GM19455 (cell line): ENCODE measurements around the gene GNB5.
A peak's percentile ranks its signal among the peaks of the same experiment; 100 is the strongest.
"Not testable (repeated sequence)": the region's sequence is repeated elsewhere in the genome, so short reads cannot be mapped to it uniquely, and the experiment has no call there.

ENCODE experiments used
- ATAC-seq: cut with Tn5 transposase; IDR thresholded peaks from one replicate; pipeline ENCODE4 v1.9.1; 2021; ENCODE audit not compliant: unreplicated experiment

Gene GNB5

DNA sequence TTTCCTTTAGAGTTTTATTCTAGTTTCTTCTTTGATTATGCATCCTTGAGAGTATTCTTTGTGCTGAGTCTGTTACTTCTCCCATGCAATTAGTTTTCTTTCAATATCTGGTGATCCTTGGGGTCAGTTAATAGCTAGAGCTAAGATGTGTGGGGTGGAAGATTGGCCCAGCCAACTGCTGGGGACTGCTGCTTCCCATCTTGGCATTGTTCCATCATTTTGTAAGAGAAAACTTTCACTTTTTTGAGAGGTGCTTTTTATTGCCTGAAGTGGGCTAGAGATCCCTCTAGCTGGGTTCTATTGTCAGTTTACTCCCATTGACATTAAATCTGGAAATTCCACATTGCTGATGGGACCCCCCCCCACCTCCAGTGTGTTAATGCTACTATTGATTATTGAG lies 94.0 kb downstream of the GNB5 start:
- ATAC-seq, result no peak

DNA sequence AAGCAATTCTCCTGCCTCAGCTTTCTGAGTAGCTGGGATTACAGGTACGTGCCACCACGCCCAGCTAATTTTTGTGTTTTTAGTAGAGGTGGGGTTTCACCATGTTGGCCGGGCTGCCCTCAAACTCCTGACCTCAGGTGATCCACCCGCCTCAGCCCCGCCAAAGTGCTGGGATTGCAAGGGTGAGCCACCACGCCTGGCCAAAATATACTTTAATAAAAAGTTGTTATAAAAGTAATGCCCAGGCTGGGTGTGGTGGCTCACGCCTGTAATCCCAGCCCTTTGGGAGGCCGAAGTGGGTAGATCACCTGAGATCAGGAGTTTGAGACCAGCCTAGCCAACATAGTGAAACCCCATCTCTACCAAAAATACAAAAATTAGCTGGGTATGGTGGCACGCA lies 94.7 kb downstream of the GNB5 start:
- ATAC-seq, result not testable (repeated sequence)

DNA sequence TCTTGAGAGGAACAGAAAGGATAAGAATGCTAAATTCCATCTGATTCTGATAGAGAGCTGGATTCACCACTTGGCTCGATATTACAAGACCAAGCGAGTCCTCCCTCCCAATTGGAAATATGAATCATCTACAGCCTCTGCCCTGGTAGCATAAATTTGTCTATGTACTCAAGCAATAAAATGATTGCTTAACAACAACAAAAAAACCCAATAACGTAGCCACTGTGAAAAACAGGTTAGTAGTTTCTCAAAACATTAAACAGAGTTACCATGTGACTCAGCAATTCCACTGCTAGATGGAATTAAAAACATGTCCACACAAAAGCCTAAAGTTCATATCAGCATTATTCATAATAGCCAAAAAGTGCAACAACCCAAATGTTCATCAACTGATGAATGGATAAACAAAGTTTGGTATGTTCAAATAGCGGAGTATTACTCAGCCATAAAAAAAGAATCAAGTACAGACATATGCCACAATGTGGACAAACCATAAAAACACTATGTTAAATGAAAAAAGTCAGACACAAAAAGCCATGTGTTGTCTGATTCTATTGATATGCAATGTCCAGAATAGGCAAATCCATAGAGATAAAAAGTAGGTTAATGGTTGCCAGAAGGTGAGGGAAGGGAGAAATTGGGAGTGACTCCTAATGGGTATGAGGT lies 95.5 kb downstream of the GNB5 start:
- ATAC-seq, result no peak

DNA sequence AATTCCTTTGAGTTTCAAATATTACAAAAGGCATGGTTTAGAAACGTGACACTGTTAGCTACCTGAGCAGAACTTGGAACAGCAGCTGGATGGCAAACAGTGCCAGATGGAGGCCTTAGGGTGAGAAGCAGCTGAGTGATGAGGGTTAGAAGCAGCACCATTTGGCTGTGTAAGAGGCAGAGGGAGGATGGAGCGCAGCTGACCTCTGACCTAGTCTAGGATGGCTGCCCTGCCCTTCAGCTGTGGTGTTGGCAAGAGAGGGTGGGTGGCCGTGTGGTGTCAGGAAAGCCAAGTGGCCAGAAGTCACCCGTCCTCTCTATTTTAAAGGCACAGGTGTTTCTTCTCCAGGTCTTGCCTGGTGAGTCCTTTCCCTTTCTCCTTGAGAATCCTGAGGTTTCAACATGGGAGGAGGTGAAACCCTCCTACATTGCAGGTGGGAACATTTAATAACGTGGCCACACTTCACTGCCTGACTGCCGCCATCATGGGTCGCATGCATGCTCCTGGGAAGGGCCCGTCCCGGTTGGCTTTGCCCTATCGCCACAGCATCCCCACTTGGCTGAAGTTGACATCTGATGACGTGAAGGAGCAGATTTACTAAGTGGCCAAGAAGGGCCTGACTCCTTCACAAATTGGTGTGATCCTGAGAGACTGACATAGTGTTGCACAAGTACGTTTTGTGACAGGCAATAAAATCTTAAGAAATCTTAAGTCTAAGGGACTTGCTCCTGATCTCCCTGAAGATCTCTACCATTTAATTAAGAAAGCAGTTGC lies 96.2 kb downstream of the GNB5 start:
- no peak for ATAC-seq

DNA sequence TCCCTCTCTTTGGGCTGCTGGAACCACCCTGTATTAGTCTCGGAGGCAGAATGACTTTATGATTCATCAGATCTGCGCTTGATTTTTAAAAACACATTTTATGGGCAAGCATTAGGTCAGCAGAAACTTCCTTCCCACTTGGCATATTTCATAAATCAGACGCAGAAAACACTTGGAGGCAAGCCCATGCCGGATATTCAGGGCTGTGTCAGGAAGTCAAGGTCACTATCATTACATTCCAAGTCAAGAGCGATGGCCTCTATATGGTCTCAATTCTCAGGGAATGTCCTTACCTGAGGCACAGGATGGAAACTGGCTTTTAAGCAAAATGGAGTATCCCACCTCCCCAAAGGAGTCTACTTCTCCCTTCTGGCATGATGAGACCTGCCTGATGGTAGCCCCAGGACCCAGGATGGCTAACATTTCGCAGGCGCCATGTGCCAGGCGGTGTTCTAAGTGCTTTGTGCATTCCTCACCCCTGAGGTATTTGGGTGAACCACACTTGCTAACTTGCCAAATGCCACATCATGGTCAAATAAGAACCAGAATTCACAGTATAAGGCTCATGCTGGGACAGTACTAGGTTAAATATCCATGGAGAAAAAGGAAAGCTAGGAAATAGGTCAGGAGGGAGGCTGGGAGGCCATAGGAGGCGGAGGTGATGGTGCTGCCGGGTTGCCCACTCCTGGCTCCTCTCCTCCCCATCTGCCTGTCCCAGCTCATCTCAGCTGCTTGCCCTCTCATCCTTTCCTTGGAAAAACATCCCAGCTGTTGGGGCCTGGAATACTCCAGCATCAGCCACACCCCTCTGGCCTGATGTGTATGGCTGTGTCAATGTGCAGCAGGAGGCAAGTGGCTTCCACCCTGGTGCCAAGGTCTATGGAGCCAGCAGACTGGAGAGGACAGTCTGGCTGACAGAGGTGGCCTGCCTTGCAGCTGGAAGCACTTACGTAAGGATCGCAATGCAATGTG lies 97.4 kb downstream of the GNB5 start:
- ATAC-seq, result no peak

DNA sequence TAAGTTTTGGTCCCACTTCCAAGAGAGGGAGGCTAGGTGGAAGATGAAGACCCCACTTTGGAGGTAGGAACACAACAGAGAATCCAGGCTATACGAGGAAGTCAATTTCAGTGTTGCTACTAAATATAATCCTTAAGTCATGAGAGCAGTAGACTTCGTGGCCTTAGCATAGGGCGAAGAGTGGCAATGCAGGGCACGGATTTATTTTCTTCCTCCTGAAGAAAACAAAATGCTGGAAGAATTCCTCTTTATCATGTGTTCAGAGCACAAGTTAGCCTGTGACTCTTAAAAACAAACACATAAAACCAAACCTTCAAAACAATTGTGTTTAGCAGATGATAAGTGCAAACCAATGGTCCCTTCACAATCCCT lies 98.0 kb downstream of the GNB5 start:
- ATAC-seq, result no peak

DNA sequence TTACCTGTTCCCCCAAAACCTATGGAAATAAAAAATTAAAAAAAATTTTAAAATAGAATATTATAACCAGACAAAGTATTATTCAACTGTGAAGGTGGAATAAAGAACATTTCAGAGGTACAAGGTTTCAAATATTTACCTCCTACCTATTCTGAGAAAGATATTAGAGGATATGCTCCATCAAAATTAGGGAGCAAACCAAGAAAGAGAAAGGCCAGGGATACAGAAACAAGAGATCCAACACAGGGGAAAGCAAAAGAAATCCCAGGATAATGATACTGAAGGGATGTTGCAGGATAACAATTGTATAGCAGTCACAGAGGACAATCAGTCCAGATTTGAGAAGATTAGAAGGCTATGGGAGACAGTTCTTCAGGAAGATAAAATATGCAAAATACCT lies 101.0 kb downstream of the GNB5 start:
- no peak for ATAC-seq

DNA sequence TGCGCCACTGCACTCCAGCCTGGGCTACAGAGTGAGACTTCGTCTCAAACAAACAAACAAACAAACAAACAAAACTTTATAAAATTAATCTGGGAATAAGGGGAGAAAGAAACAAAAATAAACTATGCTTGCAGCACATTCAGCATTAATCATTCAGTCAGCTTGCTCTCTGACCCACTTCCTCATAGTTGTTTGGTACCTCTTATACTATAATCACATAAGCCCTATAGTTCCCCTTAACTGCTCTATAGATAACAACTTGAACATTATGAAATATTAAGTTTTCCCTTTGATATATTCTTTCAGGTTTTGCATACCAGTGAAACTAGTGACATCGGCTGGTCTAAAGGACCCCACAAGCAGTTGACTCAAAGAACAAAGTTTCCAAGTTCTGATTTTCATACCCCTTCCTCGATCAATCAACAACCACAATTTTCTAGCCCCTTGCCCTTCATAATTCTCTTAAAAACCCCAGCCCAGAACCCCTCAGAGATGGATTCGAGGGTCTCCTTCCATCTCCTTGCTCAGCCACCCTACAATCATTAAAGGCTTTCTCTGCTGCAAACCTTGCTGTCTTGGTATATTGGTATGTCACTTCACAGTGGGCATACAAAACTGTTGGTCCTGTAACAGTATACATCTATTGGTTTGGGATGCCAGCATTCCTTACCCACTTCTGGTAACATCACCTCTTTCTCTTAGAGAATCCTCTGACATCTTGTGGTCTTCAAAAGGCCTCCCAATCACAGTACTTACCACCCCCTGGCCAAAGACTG lies 105.0 kb downstream of the GNB5 start:
- no peak for ATAC-seq

DNA sequence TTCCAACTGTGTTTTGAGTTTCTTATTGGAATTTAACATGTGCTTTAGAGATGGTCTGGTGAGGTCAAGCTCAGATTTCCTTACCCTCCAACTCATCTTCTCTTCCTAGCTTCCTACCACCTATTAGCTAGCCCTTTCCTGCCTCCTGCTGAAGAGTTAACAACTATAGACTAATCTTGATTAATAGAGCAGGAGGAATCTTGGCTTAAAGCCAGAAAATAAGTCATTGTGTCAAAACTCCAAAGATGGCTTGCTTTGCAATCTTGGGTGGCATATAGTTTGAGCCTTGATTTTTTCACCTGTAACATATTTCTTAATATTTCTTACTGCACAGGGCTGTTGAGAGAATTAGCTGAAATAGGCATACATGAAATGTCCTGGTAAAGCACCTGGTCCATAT lies 105.9 kb downstream of the GNB5 start:
- ATAC-seq, result no peak

DNA sequence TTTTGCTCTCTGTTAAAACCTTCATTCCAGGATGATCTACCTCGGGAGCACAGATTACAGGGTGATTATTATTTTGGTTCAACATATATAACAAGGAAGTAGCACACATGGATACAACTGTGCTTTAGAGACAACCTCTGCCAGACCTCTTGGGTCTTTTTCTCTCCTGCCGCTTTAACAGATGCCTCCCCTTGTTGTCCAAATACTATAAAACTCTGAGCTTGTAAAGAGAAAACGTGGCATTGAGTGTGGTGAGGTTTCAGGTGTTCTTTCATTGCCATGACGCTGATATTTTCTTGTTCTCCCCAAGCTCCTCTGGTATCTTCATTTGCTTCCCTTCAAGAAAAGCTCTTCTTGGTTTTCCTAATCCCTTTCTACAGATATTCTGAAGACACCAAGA lies 107.6 kb downstream of the GNB5 start:
- no peak for ATAC-seq

DNA sequence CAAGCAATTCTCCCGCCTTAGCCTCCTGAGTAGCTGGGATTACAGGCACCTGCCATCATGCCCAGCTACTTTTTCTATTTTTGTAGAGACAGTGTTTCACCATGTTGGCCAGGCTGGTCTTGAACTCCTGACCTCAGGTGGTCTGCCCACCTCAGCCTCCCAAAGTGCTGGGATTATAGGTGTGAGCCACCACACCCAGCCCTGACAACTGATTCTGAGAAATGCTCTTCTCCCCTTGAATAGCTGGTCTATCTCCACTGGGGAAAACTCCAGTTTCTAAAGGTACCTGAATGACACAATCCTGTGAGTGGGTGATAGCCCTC lies 108.2 kb downstream of the GNB5 start:
- not testable (repeated sequence) for ATAC-seq

DNA sequence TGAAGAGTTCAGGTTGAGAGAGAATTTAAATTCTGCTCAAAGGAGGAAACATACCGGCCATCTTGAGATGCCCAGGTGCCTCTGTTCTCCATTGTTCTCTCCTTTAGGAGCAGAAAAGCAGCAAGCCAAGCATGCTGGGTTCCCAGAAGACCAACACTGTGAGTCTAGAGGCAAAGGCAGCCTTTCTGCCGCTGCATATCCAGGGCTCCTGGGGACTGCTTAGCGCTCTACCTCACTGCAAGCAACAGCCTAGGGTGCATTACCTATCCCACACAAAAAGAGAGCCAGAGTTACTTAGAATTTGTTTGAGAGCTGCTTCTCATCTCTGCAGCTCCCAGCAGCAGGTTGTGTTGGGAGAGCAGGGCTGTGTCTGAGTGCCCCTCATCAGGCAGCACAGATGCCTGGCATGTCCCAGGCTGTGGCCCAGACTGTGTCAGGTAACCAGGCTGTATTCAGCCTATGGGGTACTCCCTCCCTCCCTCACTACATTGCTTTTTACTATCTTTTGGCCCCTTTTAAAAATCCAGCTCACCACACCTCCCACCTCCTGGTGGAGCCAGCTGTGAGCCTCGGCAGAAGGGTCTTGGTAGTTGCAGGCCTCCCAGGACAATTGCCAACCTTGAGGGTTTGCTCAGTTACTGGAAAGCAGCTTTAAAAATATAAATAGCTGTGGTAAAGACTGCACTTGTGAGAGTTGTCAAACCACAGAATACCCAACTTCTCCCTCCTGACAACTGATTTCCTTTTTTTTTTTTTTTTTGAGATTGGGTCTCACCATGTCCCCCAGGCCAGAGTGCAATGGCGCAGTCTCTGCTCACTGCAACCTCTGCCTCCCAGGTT lies 108.8 kb downstream of the GNB5 start:
- peak; percentile 66 for ATAC-seq

DNA sequence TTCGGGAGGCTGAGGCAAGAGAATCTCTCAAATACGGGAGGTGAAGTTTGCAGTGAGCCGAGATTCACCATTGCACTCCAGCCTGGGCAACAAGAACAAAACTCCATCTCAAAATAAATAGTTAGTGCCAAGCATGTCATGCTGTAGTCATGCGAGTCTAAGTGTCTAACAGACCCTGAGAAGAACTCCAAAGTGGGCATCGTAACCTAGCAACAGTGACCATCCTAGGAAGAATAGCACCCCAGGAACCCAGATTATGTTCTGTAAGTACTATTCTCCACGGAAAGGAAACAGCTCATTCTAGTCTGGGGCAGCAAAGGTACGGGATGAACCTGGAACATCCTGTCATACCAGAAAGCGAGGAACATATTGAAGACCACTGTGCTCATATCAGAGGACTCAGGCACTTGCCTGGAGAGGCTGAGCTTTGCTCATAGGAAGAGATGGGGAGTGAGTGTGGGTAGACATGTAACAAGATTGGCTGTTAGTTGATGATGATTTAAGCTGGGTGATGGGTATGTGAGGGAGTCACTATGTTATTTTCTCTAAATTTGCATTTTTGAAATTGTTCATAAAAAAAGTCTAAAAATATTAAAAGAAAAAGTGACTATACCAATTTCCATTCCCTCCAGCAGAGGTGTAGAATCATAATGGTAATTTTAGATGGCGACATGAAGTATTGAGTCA lies 110.3 kb downstream of the GNB5 start:
- ATAC-seq, result no peak

DNA sequence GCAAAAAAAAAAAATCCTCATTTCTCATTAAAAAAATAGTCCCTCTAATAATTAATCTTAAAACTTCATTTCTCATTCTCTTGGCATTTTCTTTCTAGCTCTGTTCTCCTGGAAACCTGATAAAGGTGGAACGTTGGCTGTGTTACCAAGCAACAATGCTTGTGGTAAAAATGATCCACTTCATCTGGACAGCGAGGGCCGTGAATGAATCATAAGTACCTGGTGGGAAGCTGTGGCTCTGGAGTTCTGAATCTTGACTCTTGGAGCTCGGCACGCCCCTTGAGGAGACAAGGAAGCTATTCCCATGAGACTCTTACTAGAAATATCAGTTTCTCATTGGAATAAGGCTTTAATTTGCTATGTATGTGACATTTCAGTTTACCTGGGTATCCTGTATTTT lies 111.2 kb downstream of the GNB5 start:
- no peak for ATAC-seq

DNA sequence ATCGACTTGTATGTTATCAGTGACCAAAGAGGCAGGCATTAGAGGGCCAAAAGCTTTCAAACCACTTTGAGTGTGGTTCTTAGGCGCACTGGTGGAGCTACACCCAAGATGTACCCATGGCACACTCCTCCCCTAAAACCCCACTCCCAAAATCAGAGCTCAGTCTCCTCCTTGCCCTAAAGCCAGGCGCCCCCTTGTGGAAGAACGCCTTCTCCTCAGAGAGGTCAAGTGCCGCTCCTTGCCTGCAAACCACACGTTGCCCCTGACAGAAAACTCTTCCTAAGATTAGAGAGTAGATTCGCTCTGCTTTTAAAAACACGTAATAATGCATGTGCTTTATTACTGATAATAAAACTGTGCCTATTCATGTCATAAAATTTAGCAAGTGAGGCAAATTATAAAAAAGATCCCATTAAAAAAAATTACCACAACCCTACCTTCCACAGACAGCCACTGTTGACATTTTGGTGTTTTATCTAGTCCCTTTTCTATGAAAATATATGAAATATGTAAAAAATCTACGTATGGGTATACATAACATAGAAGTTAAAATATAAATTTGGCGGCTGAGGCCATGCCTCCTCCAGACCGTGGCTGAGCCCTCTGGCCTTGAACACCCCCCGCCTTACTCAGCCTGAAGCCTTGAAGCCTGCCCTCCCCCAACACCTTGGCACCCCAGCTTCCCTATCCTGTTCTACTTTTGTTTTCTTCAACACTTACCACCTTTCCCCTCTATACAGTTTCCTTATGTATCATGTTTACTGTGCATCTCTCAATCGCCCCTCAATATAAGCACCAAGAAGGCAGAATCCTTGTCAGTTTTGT lies 112.1 kb downstream of the GNB5 start:
- ATAC-seq, result no peak

DNA sequence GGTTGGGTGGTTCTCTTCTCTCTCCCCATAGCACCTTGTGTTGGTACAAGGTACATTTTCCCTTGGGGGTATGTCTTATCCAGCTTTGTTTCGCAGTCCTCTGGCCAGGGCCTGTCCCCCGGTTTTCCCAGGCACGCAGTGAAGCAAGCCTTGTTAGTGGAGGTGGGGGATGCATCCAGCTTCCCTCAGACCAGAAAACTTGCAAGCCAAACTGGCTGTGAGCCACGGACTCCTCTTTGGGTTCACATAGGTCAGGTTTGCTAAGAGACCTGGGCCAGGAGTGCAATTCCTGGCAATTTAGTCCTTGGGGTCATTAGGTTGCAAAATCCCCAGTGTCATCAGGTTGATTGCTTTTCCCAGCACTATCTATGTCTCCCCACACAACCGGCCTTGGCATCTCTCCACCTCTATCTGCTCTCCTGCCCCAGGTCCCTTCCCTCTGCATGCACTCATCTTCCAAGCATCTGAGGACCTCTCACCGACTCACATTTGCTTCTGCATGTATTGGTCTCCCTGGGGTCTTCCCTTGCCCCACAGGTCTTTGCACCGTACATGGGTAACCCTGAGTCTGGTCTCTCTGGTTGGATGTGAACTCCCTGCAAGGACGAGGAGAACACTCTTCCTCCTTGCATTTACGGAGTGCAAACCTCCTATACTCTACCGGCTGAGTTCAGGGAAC lies 112.9 kb downstream of the GNB5 start:
- ATAC-seq, result no peak

DNA sequence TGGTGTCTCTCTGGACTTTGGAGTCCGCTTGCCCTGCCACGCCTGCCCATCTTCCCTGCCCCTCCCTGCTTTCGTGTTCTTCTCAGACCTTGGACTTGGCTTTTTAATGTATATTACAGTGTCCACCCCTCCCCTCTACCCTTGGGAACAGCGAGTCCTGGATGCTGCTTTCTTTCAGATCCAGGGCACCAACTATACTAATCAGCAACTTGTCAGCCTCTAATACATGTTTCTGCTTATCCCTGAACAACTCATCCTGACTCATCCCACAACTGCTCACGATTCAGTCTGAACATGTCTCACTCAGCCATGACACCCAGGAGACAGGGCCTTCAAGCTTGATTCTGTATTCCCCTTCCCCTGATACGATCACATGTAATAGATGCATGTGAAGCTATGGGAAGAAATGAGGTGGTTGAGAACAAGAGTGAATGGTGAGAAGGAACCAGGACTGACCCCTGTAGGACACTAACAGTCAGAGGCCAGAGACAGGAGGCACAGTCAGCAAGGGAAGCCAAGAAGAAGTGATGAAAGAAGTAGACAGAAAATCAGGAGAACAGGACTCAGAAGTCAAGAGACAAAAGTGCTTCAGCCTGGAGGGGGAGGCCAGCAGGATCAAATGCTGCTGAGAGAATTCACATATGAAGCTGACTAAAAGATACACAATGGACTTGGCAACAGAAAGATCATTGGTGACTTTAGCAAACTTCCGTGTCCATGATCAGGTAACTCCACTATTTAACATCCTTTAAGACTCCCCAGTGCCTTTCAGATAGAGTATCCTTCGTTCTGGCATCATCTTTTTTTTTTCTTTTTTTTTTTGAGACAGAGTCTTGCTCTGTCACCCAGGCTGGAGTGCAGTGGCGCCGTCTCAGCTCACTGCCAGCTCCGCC lies 114.1 kb downstream of the GNB5 start:
- no peak for ATAC-seq
